GM18867 (cell line): ENCODE measurements around the gene TRPC4.
A peak's percentile ranks its signal among the peaks of the same experiment; 100 is the strongest.

Experiments
- ATAC-seq: cut with Tn5 transposase; IDR thresholded peaks from one replicate; pipeline ENCODE4 v1.9.1; 2021; ENCODE audit warnings: mild to moderate bottlenecking, moderate library complexity; ENCODE audit not compliant: unreplicated experiment

The TRPC4 gene

DNA sequence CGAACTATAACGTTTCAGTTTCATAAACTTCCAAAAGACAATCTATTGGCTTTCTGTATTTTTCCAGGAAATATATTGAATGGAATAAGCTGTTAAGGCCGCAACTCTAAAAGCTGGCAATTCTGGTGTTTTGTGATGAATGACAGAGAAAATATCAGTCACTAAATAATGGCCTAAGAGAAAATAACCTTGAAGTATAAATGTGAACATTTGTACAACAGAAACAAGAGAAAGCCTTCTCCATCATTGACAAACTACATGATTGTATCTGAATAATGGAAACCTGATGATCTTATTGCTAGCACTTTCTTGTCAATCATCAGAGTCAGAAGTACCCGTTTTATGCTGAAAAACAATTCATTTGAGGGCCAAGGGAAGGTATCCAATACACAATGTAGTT is 134.3 kb downstream of the TRPC4 start:
- ATAC-seq, result no peak

GRCh38 chr13:37729876-37730275 is 139.7 kb downstream of the TRPC4 start:
- ATAC-seq, result no peak

DNA sequence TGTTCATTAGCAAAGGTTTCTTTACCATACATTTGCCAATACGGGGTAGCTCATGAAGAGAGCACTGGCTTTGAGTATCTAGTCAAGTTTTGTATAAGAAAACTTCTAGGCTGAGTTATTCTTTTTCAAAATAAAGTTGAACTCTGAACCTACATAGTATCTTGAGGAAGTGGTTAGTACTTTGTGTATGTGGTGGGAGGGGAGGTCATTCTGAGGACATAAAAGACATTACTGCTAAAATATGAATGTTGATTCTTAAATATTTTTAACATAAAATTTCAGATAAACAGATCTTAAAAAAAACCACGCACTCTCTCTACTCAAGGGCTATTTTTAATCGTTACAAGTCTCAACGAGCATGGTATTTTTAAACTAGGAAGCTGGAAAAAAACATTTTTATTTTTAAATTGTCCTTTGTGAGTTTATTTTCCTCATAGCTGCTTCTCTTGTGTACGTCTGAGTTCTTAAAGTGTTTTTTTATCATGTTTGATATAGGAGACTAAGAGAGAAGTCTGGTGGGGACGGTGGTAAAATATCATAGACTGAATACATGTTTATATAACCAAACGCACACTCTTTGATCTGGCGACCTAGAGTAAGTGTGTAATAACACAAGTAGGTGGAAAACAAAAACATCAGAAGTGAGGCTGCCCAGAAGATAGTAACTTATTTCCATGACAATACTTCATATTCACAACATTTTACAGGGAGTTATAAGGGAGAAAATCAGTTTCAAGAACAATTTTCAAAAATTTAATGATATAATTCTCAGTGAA is 153.0 kb downstream of the TRPC4 start:
- no peak for ATAC-seq

GRCh38 chr13:37715606-37716015 is 154.0 kb downstream of the TRPC4 start:
- ATAC-seq, result no peak

DNA sequence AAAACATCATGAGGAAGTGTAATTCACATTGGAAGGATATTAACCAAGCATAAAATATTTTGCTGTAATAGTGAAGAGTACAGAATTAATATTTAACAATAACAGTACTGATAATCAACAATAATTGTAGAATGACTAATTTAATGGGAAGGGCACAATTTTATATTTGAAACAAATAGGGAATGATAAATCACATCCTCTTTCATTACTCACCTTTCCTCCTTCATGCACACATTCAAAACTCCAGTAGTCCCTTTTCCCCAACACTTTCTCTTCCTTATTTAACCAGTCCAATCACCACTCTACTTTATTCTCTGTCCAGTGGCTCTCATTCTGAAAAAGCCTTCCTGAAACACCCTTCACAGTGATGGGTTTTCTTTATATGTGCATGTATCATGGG is 160.3 kb downstream of the TRPC4 start:
- no peak for ATAC-seq

DNA sequence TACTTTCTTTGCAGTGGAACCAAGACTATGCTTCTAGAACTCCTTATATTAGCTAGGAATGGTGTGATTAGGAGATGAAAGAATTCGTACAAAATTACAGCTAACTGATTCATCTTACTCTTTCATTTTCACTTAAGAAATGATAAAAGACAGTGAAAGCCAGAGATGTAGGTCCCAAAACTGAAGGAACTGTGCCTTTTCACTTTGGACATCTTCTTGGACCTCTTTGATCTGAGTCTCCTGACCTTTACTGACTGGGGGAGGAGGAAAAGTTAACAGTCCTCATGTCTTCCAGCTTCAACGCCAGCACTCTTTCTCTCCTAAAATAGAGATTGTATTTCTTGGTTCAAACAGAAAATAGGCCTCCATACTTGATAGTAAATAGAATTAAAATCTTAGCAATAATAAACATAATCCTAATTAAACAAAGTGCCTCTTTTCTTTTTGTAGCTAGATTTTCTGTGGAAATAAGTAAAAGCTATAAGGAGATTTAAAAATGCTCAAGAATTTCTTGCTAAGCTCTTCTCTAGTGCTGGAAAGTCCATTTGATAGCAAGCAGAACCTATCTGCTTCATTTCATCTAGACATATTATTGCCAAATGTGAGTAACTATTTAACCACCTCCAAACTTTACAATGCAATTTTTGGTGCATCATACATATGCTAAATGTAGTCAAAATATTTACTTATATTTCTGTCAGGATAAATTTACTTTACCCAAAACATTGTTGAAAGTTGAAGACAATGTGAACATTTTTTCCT is 161.7 kb downstream of the TRPC4 start:
- ATAC-seq, result no peak

DNA sequence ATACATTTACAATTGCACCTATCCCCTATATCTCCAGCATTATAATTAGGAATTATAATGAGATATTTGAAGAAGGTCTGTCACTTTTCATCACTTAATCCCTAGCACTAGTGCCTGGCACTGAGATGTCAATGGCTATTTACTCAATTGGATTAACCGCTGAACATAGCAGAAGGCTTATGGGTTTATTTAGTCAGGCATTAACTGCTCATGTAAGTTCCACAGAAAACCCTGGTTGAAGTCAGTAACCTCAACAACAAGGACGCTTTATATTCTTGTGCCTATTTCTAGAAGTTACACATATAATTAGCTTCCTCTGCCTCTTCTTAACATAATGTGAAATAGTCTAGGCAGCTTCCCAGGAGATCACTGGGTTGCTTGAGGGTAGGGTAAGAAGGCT is 163.5 kb downstream of the TRPC4 start:
- no peak for ATAC-seq

DNA sequence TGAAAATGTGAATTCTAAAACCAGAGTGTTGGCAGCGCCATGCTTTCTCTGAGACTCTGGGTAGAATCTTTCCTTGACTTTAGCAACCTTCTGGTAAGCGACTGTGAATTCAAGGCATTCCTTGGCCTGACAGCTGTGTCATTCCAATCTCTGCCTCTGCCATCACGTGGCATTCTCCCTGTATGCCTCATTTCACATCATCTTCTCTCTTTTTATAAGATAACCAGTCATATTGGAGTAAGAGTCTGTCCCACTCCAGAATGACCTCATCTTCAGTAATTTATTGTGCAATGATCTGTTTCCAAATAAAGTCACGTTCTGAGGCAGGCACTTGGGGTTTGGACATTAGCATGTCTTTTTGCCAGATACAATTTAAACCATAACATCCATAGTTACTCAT is 167.6 kb downstream of the TRPC4 start:
- ATAC-seq, result no peak

GRCh38 chr13:37701306-37701705 is 168.3 kb downstream of the TRPC4 start:
- ATAC-seq, result no peak

DNA sequence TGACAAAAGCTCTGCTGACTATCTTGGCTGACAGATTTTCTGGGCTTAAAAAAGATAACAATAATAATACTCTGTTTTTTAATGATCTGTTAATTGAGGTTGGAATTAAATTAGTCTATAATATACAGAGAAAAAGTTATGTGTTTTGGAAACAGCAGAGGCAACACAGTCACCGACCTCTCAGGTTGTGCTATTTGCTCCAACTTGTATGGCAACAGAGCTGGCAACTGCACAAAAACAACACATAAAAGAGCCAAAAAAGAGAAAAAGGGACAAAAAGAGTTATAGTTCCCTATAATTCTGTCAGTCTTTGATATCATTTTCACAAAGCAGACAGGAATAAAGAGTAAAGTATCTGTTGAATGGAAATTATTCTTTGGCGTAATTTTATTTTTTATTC is 168.7 kb downstream of the TRPC4 start:
- ATAC-seq, result no peak

- no peak for ATAC-seq
These were observed 174.4 kb downstream of the TRPC4 start for GRCh38 chr13:37695200-37695599.

GRCh38 chr13:37690361-37690760 is 179.2 kb downstream of the TRPC4 start:
- ATAC-seq, result no peak

DNA sequence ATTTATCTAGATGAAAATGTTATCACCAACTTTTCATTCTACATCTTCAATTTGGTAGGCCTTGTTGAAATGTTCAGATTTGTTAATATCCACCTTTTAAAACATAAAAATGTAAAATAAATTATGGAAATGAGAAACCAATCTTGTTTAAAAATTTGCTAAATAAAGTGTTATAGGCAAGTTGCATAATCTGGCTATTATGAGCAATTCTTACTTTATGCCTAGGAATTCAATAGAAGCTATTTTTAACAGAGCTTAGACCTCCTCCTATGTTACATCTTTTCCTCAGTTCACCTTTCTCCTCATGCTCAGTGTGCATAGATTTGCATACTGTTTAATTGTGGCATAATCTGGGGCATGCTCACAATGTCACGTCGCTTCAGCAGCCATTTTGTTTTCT is 183.1 kb downstream of the TRPC4 start:
- no peak for ATAC-seq

- no peak for ATAC-seq
These were observed 184.4 kb downstream of the TRPC4 start for GRCh38 chr13:37685206-37685605.

- ATAC-seq, result peak; percentile 80
These were observed 187.1 kb downstream of the TRPC4 start for GRCh38 chr13:37682496-37682895.

DNA sequence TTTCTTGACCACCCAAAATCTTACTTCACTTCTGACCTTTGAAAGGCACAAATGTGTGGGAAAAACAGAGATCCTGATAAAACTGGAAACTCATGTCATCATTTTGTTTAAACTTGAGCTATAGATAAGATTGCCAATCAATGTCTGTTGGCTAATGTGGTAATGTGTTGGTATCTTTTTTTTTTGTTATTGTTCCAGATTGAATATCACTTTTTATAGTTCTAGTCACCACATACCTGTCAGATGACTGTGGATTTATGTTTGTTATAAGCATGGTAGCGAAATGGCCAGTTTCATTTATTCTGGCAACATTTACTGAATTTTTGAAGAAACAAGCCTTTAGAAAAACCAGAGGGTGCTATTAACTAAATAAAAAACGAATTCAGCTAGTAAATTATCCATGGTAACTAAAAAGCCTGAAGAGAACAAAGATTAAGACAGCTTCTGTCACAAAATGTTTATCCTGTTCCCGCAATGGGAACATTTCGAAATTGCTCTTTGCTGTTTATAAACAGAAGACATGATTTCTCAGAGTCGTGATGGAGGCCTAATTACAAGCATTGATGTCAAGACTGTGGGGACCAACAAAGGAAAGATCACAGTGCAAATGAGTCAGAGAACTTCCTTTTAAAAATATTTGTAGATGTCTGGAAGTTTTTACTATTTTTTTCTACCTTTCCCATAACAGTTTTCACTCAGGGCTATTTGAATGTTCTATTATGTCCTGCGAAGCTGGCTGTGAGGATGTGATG is 188.1 kb downstream of the TRPC4 start:
- ATAC-seq, result no peak

GRCh38 chr13:37680137-37680536 is 189.4 kb downstream of the TRPC4 start:
- ATAC-seq, result no peak

- ATAC-seq, result no peak
These were observed 190.5 kb downstream of the TRPC4 start for GRCh38 chr13:37679043-37679442.

- ATAC-seq, result no peak
These were observed 199.7 kb downstream of the TRPC4 start for GRCh38 chr13:37669845-37670244.

- no peak for ATAC-seq
These were observed 201.9 kb downstream of the TRPC4 start for GRCh38 chr13:37667702-37668101.

- ATAC-seq, result no peak
These were observed 203.5 kb downstream of the TRPC4 start for GRCh38 chr13:37666036-37666435.

DNA sequence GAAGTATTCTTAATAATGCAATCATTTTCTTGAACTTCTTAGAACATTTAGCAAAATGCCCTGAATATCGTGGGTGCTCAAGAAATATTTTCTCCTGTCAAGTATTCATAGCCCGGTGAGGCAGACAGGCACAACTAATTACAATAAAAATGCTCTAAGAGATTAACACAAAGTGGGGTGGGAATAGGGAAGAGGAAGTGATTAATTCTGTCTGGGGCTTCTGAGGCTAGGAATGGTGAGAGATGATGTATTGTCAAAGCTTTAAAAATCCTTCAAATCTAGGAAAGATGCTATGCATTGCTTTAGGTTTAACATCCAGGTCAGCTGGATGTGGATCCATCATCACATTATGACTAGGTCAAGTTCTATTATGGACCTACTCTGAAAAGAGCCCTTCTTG is 204.2 kb downstream of the TRPC4 start:
- no peak for ATAC-seq
